GM23338 (cell line): Measurements from ENCODE around the gene AP2A1.

Experiments
- CREB1 ChIP-seq: fragments of 250-450 bp; sonication (Bioruptor Pico); IDR thresholded peaks from 2 replicates; pipeline ENCODE4 v1.5.0; 2020; ENCODE audit warnings: low read depth, mild to moderate bottlenecking, moderate library complexity
- EZH2 ChIP-seq: fragments of 200-600 bp; sonication (generic); IDR thresholded peaks from one replicate; pipeline ENCODE4 v1.8.0; 2017; ENCODE audit warnings: antibody characterized with exemption, mild to moderate bottlenecking, low read depth; ENCODE audit not compliant: unreplicated experiment
- EZH2phosphoT487 ChIP-seq: fragments of 200-600 bp; sonication (generic); IDR thresholded peaks from one replicate; pipeline ENCODE4 v1.8.1; 2018; ENCODE audit warnings: antibody characterized with exemption; ENCODE audit not compliant: unreplicated experiment
- JUNB ChIP-seq: IDR thresholded peaks from one replicate; pipeline ENCODE4 v1.6.1; 2016; ENCODE audit warnings: antibody characterized with exemption; ENCODE audit not compliant: unreplicated experiment
- NANOG ChIP-seq: IDR thresholded peaks from 2 replicates; pipeline ENCODE4 v1.6.1; 2016; ENCODE audit warnings: antibody characterized with exemption, borderline replicate concordance
- POLR2AphosphoS5 ChIP-seq: IDR thresholded peaks from 2 replicates; pipeline ENCODE4 v1.6.1; 2016; ENCODE audit warnings: antibody characterized with exemption, low read depth
- STAT1 ChIP-seq: IDR thresholded peaks from one replicate; pipeline ENCODE4 v1.6.1; 2016; ENCODE audit warnings: antibody characterized with exemption; ENCODE audit not compliant: unreplicated experiment
- ZNF114 ChIP-seq: fragments of 250-450 bp; sonication (Bioruptor Pico); IDR thresholded peaks from 2 replicates; pipeline ENCODE4 v1.5.0; 2020; ENCODE audit warnings: mild to moderate bottlenecking, moderate library complexity
- TF ChIP-seq, protein P1 (sequence below), 2 experiments: fragments of 200-600 bp in 1 of 2; sonication (generic) in 1 of 2; conservative IDR thresholded peaks; 2 replicates each; pipeline versions ENCODE4 v1.5.1 to v1.6.1; 2016 to 2017; ENCODE audit warnings: antibody characterized with exemption in 2 of 2, low read depth in 2 of 2, mild to moderate bottlenecking in 2 of 2, moderate library complexity in 1 of 2
- TF ChIP-seq, protein P2 (sequence below): IDR thresholded peaks from 2 replicates; pipeline ENCODE4 v1.6.1; 2016; ENCODE audit warnings: antibody characterized with exemption
- TF ChIP-seq, protein P3 (sequence below): IDR thresholded peaks from one replicate; pipeline ENCODE4 v1.6.1; 2018; ENCODE audit warnings: antibody characterized with exemption; ENCODE audit not compliant: unreplicated experiment

DNA sequence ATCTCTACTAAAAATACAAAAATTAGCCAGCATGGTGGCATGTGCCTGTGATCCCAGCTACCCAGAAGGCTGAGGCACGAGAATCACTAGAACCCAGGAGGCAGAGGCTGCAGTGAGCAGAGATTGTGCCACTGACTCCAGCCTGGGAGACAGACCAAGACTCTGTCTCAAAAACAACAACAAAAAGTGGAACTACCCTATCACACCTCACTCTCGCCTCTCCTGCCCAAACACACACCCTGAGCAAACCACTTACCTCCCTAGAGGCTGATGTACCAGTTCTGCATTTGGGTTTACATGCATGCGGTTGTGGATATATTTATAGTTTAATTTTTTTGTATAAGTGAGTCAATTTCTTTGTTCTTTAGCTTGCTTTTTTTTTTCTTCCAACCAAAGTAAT is 76.5 kb downstream of the AP2A1 start:
- TF ChIP-seq EZH2phosphoT487: no peak
- TF ChIP-seq POLR2AphosphoS5: no peak
- TF ChIP-seq, protein P1, sequence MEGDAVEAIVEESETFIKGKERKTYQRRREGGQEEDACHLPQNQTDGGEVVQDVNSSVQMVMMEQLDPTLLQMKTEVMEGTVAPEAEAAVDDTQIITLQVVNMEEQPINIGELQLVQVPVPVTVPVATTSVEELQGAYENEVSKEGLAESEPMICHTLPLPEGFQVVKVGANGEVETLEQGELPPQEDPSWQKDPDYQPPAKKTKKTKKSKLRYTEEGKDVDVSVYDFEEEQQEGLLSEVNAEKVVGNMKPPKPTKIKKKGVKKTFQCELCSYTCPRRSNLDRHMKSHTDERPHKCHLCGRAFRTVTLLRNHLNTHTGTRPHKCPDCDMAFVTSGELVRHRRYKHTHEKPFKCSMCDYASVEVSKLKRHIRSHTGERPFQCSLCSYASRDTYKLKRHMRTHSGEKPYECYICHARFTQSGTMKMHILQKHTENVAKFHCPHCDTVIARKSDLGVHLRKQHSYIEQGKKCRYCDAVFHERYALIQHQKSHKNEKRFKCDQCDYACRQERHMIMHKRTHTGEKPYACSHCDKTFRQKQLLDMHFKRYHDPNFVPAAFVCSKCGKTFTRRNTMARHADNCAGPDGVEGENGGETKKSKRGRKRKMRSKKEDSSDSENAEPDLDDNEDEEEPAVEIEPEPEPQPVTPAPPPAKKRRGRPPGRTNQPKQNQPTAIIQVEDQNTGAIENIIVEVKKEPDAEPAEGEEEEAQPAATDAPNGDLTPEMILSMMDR (conservative IDR thresholded peaks at IDR 0.05; ENCODE audit: low read depth in 2 of 2): no peak
- no peak for TF ChIP-seq JUNB
- no peak for TF ChIP-seq EZH2
- TF ChIP-seq ZNF114 (CRISPR knock-in tag): no peak
- no peak for TF ChIP-seq CREB1 (CRISPR knock-in tag)
- no peak for TF ChIP-seq STAT1
- TF ChIP-seq, protein P2, sequence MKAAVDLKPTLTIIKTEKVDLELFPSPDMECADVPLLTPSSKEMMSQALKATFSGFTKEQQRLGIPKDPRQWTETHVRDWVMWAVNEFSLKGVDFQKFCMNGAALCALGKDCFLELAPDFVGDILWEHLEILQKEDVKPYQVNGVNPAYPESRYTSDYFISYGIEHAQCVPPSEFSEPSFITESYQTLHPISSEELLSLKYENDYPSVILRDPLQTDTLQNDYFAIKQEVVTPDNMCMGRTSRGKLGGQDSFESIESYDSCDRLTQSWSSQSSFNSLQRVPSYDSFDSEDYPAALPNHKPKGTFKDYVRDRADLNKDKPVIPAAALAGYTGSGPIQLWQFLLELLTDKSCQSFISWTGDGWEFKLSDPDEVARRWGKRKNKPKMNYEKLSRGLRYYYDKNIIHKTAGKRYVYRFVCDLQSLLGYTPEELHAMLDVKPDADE: no peak
- TF ChIP-seq, protein P3, sequence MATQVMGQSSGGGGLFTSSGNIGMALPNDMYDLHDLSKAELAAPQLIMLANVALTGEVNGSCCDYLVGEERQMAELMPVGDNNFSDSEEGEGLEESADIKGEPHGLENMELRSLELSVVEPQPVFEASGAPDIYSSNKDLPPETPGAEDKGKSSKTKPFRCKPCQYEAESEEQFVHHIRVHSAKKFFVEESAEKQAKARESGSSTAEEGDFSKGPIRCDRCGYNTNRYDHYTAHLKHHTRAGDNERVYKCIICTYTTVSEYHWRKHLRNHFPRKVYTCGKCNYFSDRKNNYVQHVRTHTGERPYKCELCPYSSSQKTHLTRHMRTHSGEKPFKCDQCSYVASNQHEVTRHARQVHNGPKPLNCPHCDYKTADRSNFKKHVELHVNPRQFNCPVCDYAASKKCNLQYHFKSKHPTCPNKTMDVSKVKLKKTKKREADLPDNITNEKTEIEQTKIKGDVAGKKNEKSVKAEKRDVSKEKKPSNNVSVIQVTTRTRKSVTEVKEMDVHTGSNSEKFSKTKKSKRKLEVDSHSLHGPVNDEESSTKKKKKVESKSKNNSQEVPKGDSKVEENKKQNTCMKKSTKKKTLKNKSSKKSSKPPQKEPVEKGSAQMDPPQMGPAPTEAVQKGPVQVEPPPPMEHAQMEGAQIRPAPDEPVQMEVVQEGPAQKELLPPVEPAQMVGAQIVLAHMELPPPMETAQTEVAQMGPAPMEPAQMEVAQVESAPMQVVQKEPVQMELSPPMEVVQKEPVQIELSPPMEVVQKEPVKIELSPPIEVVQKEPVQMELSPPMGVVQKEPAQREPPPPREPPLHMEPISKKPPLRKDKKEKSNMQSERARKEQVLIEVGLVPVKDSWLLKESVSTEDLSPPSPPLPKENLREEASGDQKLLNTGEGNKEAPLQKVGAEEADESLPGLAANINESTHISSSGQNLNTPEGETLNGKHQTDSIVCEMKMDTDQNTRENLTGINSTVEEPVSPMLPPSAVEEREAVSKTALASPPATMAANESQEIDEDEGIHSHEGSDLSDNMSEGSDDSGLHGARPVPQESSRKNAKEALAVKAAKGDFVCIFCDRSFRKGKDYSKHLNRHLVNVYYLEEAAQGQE: no peak
- TF ChIP-seq NANOG: no peak
